BE2C (cell line): ENCODE results near the gene FGB.

Source experiments
- DNase-seq: peaks from one replicate; pipeline ENCODE4 v3.0.0-alpha.2; 2020
- H3K27me3 ChIP-seq: fragments of 250-450 bp; sonication (Bioruptor Pico); 2 replicates; pipeline ENCODE4 v1.5.1; 2020; ENCODE audit warnings: mild to moderate bottlenecking
- H3K36me3 ChIP-seq: fragments of 250-450 bp; sonication (Bioruptor Pico); 2 replicates; pipeline ENCODE4 v1.5.1; 2020; ENCODE audit warnings: mild to moderate bottlenecking
- H3K4me1 ChIP-seq: fragments of 250-450 bp; sonication (Bioruptor Pico); 2 replicates; pipeline ENCODE4 v1.5.1; 2020
- H3K4me3 ChIP-seq: 2 replicates; pipeline ENCODE4 v1.5.1; 2011; ENCODE audit warnings: low read depth, low read length
- H3K9me3 ChIP-seq: fragments of 250-450 bp; sonication (Bioruptor Pico); 2 replicates; pipeline ENCODE4 v1.5.1; 2020
- CTCF ChIP-seq: IDR thresholded peaks from 2 replicates; pipeline ENCODE4 v1.5.1; 2012; ENCODE audit warnings: mild to moderate bottlenecking, low read depth, low read length

FGB gene

GRCh38 chr4:154608361-154609252 is 45.8 kb downstream of the FGB start:
- DNase-seq: no peak
- no peak for TF ChIP-seq CTCF
- no peaks in the 10 kb centered on the region; the same call in 1 of the 2 replicates for H3K36me3 ChIP-seq

GRCh38 chr4:154609532-154609931 is 46.7 kb downstream of the FGB start:
- TF ChIP-seq CTCF: no peak
- no peak for DNase-seq
- Histone ChIP-seq H3K27me3 (no peaks in the 10 kb centered on the region), H3K9me3 (no peaks in the 10 kb centered on the region), H3K4me3 (no peak overlapping the region), H3K36me3 (no peaks in the 10 kb centered on the region; the same call in 1 of the 2 replicates), H3K4me1 (no peaks in the 10 kb centered on the region)

More at GRCh38 chr4:154608361-154609252, 45.8 kb downstream of the FGB start:
- H3K4me1 ChIP-seq: no peaks in the 10 kb centered on the region
- H3K4me3 ChIP-seq: no peak overlapping the region
- H3K9me3 ChIP-seq: no peaks in the 10 kb centered on the region
- peaks cover 3% of the 10 kb centered on the region; the same call in 1 of the 2 replicates for H3K27me3 ChIP-seq

GRCh38 chr4:154610582-154610981 is 47.8 kb downstream of the FGB start:
- DNase-seq: no peak
- H3K27me3 ChIP-seq: no peaks in the 10 kb centered on the region
- no peaks in the 10 kb centered on the region for H3K4me1 ChIP-seq
- TF ChIP-seq CTCF: no peak
- no peak overlapping the region for H3K4me3 ChIP-seq
- no peaks in the 10 kb centered on the region for H3K9me3 ChIP-seq
- no peaks in the 10 kb centered on the region; the same call in 1 of the 2 replicates for H3K36me3 ChIP-seq

GRCh38 chr4:154611833-154612232 is 49.0 kb downstream of the FGB start:
- TF ChIP-seq CTCF: no peak
- no peaks in the 10 kb centered on the region for H3K4me1 ChIP-seq
- DNase-seq: no peak
- no peaks in the 10 kb centered on the region for H3K9me3 ChIP-seq
- no peak overlapping the region for H3K4me3 ChIP-seq
- H3K36me3 ChIP-seq: no peaks in the 10 kb centered on the region; the same call in 1 of the 2 replicates
- no peaks in the 10 kb centered on the region for H3K27me3 ChIP-seq

- TF ChIP-seq CTCF: no peak
- Histone ChIP-seq H3K27me3 (no peaks in the 10 kb centered on the region), H3K4me3 (no peak within 1 kb of the TSS), H3K4me1 (no peaks in the 10 kb centered on the region), H3K9me3 (no peaks in the 10 kb centered on the region), H3K36me3 (no peaks in the 10 kb centered on the region; the same call in 1 of the 2 replicates)
- no peak for DNase-seq
Measured at GRCh38 chr4:154612472-154613414, 49.9 kb downstream of the FGB start, which contains the start of gene FGG. FGG (minus strand) TSS chr4:154612656; CDS start chr4:154612609, 47 bp downstream.
